Measurements from ENCODE around the gene VAMP7.
"Not testable (repeated sequence)": the region's sequence is repeated elsewhere in the genome, so short reads cannot be mapped to it uniquely, and the experiment has no call there.

VAMP7 gene

GRCh38 chrX:155881158-155881993, at the start of gene VAMP7:
Gene VAMP7 (plus strand): TSS chrX:155881345. CDS start chrX:155889467, 8,122 bp downstream.
- peak; percentile 89 for DNase-seq (ENCODE audit: low read depth)

GRCh38 chrX:155841232-155841631, 39.9 kb upstream of the VAMP7 start:
- no peak for DNase-seq (ENCODE audit: low read depth)

GRCh38 chrX:155851786-155852185, 29.4 kb upstream of the VAMP7 start:
- DNase-seq (ENCODE audit: low read depth), result not testable (repeated sequence)

GRCh38 chrX:155857561-155857960, 23.6 kb upstream of the VAMP7 start:
- peak; percentile 7 for DNase-seq (ENCODE audit: low read depth)

GRCh38 chrX:155864655-155865054, 16.5 kb upstream of the VAMP7 start:
- DNase-seq (ENCODE audit: low read depth), result peak; percentile 28

GRCh38 chrX:155865193-155865592, 16.0 kb upstream of the VAMP7 start:
- no peak for DNase-seq (ENCODE audit: low read depth)

GRCh38 chrX:155867821-155868220, 13.3 kb upstream of the VAMP7 start:
- no peak for DNase-seq (ENCODE audit: low read depth)

GRCh38 chrX:155870958-155871357, 10.2 kb upstream of the VAMP7 start:
- no peak for DNase-seq (ENCODE audit: low read depth)

- no peak for DNase-seq (ENCODE audit: low read depth)
Observed at GRCh38 chrX:155871934-155872333, 9.2 kb upstream of the VAMP7 start.

GRCh38 chrX:155873188-155873587, 8.0 kb upstream of the VAMP7 start:
- no peak for DNase-seq (ENCODE audit: low read depth)

GRCh38 chrX:155874571-155875244, 6.4 kb upstream of the VAMP7 start:
- peak; percentile 1 for DNase-seq (ENCODE audit: low read depth)

GRCh38 chrX:155876704-155877103, 4.4 kb upstream of the VAMP7 start:
- no peak for DNase-seq (ENCODE audit: low read depth)

GRCh38 chrX:155877288-155877687, 3.9 kb upstream of the VAMP7 start:
- DNase-seq (ENCODE audit: low read depth), result no peak

GRCh38 chrX:155880586-155881157, 473 bp upstream of the VAMP7 start:
- DNase-seq (ENCODE audit: low read depth), result peak; percentile 26

- DNase-seq (ENCODE audit: low read depth), result no peak
Observed at GRCh38 chrX:155886409-155886808, 5.3 kb downstream of the VAMP7 start.

GRCh38 chrX:155888139-155888538, 7.0 kb downstream of the VAMP7 start:
- peak; percentile 85 for DNase-seq (ENCODE audit: low read depth)

GRCh38 chrX:155889328-155889727, 8.2 kb downstream of the VAMP7 start:
- no peak for DNase-seq (ENCODE audit: low read depth)

GRCh38 chrX:155891446-155892210, 10.5 kb downstream of the VAMP7 start:
- DNase-seq (ENCODE audit: low read depth), result peak; percentile 1

- no peak for DNase-seq (ENCODE audit: low read depth)
Observed at GRCh38 chrX:155893521-155893920, 12.4 kb downstream of the VAMP7 start.

- DNase-seq (ENCODE audit: low read depth), result no peak
Observed at GRCh38 chrX:155896512-155896911, 15.4 kb downstream of the VAMP7 start.

GRCh38 chrX:155899366-155899765, 18.2 kb downstream of the VAMP7 start:
- no peak for DNase-seq (ENCODE audit: low read depth)

- no peak for DNase-seq (ENCODE audit: low read depth)
Observed at GRCh38 chrX:155900765-155901164, 19.6 kb downstream of the VAMP7 start.
